Colonic mucosa (tissue), 4 donors: Measurements from ENCODE around the gene BRME1. TPM values are rescaled to one million over a fixed set of nuclear protein-coding genes. Genes with fewer than 3 reads are reported as not detected.
A peak's percentile ranks its signal among the peaks of the same experiment; 100 is the strongest.

Experiments
- DNase-seq: peaks from one replicate; pipeline ENCODE4 v3.0.0-alpha.2; 2020
- H3K27ac ChIP-seq: fragments of 200-600 bp; one replicate; pipeline ENCODE4 v1.8.0; 2021
- H3K27me3 ChIP-seq: fragments of 200-600 bp; one replicate; pipeline ENCODE4 v1.8.0; 2021
- H3K36me3 ChIP-seq: fragments of 200-600 bp; one replicate; pipeline ENCODE4 v1.8.0; 2021
- H3K4me1 ChIP-seq: fragments of 200-600 bp; one replicate; pipeline ENCODE4 v1.8.0; 2021; ENCODE audit warnings: mild to moderate bottlenecking
- H3K4me3 ChIP-seq: fragments of 200-600 bp; one replicate; pipeline ENCODE4 v1.8.0; 2021
- H3K9ac ChIP-seq, 2 donors: one replicate each; pipeline ENCODE4 v1.7.0; 2013; ENCODE audit warnings: control low read depth in 2 of 2, low read depth in 2 of 2, low read length in 2 of 2
- H3K9me3 ChIP-seq: fragments of 200-600 bp; one replicate; pipeline ENCODE4 v1.8.0; 2021
- intact Hi-C: fragments of 100-400 bp; cut with DNase I; formaldehyde crosslinking; loops from one replicate; pipeline ENCODE4 v1.14.1; 2022
- microRNA-seq: library from miRNA; unstranded; fragments of <30 nt; microRNA quantifications from one replicate; pipeline ENCODE4, GENCODE V29; 2019
- total RNA-seq, 2 donors: library from RNA; stranded (reverse); fragmentation: NEBNext Ultra II Directional in 1 of 2; extraction: Animal tissue kit (Norgen Biotek cat#: 25700) in 1 of 2; gene quantifications; one replicate each; pipeline ENCODE4 v1.2.1, GENCODE V29; 2021
- TF ChIP-seq, protein P1 (sequence below): fragments of 200-600 bp; IDR thresholded peaks from one replicate; pipeline ENCODE4 v1.8.0; 2022; ENCODE audit warnings: antibody characterized with exemption, mild to moderate bottlenecking
- donor health status: healthy.
- donor health status: DM: no; HTN: no; CAD: no.
- donor health status: DM: no; HTN: no; CAD: no.

Gene BRME1
- total RNA-seq, 2 donors from 2014 or later = 5.9 to 20.0 TPM

DNA sequence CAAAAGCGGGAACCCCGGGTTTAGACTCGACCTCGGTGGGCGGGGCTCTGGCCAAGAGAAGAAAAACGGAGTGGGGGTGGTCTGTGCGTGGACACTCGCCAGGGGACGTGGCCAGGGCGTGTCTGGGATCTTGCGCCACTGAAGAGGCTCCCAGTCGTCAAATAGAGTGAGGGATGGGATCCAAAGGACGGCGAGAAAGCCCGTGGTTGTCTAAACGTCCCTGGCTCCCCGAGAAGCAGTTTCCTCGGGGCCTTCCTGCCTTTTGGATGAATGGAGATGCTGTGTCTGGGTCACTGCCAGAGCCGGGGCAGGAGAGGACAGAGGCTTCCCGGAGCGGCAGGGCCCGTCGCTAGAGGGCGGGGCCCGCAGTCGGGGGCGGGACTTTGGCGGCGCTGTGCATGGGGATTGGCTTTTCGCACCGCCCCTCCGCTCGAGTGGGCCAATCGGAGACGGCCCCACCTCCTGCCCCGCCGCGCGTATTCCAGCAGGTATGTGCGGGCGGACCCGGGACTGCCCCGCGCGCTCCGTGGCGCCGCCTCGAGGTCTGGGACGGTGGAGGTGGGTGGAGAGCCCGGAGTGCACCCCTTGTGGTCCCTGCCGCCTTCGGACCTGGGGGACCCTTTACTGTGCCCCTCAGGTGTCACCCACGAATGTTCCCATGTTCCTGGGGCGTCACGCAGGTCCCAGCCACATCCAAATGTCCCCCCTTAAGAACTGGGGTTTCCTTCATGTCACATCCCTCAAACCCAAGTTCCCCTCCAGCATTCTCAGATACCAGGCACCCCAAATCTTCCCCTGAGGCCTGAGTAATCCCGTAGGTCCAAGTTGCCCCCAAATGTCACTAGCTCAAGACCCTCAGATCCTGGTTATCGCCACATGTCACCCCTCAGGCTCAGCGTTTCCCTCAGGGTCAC, 72.3 kb downstream of the BRME1 start:
- TF ChIP-seq, protein P1, sequence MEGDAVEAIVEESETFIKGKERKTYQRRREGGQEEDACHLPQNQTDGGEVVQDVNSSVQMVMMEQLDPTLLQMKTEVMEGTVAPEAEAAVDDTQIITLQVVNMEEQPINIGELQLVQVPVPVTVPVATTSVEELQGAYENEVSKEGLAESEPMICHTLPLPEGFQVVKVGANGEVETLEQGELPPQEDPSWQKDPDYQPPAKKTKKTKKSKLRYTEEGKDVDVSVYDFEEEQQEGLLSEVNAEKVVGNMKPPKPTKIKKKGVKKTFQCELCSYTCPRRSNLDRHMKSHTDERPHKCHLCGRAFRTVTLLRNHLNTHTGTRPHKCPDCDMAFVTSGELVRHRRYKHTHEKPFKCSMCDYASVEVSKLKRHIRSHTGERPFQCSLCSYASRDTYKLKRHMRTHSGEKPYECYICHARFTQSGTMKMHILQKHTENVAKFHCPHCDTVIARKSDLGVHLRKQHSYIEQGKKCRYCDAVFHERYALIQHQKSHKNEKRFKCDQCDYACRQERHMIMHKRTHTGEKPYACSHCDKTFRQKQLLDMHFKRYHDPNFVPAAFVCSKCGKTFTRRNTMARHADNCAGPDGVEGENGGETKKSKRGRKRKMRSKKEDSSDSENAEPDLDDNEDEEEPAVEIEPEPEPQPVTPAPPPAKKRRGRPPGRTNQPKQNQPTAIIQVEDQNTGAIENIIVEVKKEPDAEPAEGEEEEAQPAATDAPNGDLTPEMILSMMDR = peak; percentile 37
- peak overlapping the region; percentile 67 to 70 for H3K9ac ChIP-seq
- H3K4me3 ChIP-seq = no peak overlapping the region
- peak overlapping the region; percentile 7 for H3K27ac ChIP-seq
- no peaks in the 10 kb centered on the region for H3K27me3 ChIP-seq
- no peaks in the 10 kb centered on the region for H3K9me3 ChIP-seq
- H3K4me1 ChIP-seq = no peaks in the 10 kb centered on the region
- intact Hi-C loops = loop anchor here (5.0 kb wide), 1 partner anchor 36 kb away; the partner anchor contains the start of gene ZSWIM4
- H3K36me3 ChIP-seq = peaks cover 10% of the 10 kb centered on the region
- DNase-seq = peak; percentile 97

Small RNAs within 50 kb of the gene (microRNA-seq; reads per million reads assigned to microRNA genes)
- 277 reads per million, percentile 64 among the genes with 10 or more reads in this experiment for gene MIR181C
- gene MIR181D = 264 reads per million, percentile 62 among the genes with 10 or more reads in this experiment

Other genes with a start within 250 kb of the BRME1 start
- 10 to 100 TPM; 19.5 to 26.7 TPM for gene MRI1, start 141.6 kb downstream of the BRME1 start, total RNA-seq
- 10 to 100 TPM; 48.5 to 82.6 TPM for gene C19orf53, start 131.7 kb downstream of the BRME1 start, total RNA-seq
- 1 to 10 TPM; 2.9 to 4.3 TPM for gene ZSWIM4, start 110.7 kb downstream of the BRME1 start, total RNA-seq
- not detected for gene NANOS3, start 29.0 kb downstream of the BRME1 start, total RNA-seq
- 100 to 1,000 TPM in 1 of 2 donors, 10 to 100 TPM in 1; 81.0 to 123 TPM for gene CC2D1A, start 84 bp upstream of the BRME1 start, total RNA-seq
- gene PODNL1, start 32.3 kb upstream of the BRME1 start, total RNA-seq = 1 to 10 TPM; 4.1 to 4.4 TPM
- gene DCAF15, start 46.4 kb upstream of the BRME1 start, total RNA-seq = 10 to 100 TPM; 30.2 to 55.1 TPM
- gene RFX1, start 100.2 kb upstream of the BRME1 start, total RNA-seq = 10 to 100 TPM; 13.1 to 20.9 TPM
- not detected for gene RLN3, start 122.0 kb upstream of the BRME1 start, total RNA-seq
- 1 to 10 TPM; 2.5 to 3.2 TPM for gene IL27RA, start 125.6 kb upstream of the BRME1 start, total RNA-seq
- gene PALM3, start 156.0 kb upstream of the BRME1 start, total RNA-seq = 1 to 10 TPM in 1 of 2 donors, under 1 TPM in 1; 0.37 to 1.6 TPM
- 10 to 100 TPM; 32.7 to 50.0 TPM for gene MISP3, start 166.7 kb upstream of the BRME1 start, total RNA-seq
- under 1 TPM in 1 of 2 donors, not detected in 1; 0.19 TPM for gene C19orf67, start 179.7 kb upstream of the BRME1 start, total RNA-seq
- 10 to 100 TPM; 52.9 to 91.3 TPM for gene SAMD1, start 184.6 kb upstream of the BRME1 start, total RNA-seq
- gene PRKACA, start 211.6 kb upstream of the BRME1 start, total RNA-seq = 10 to 100 TPM; 71.0 to 89.3 TPM
- gene ASF1B, start 230.5 kb upstream of the BRME1 start, total RNA-seq = 10 to 100 TPM; 12.9 to 64.0 TPM